Panc1 (cell line): ENCODE data around the gene NEK1. TPM values are rescaled to one million over a fixed set of nuclear protein-coding genes. Genes with fewer than 3 reads are reported as not detected.

ENCODE experiments used
- ATAC-seq: fragments of 200-7000 bp; cut with Tn5 transposase; 2 replicates; pipeline ENCODE4 v1.9.1; 2020; ENCODE audit warnings: mild to moderate bottlenecking, moderate library complexity
- BruUV-seq: library from RNA; stranded (reverse); fragments of 400-500 nt; replicated peaks from 2 replicates; lab custom pipeline; 2021; lab: Mats Ljungman, UMichigan
- CTCF ChIA-PET: fragments of 300-600 bp; sonication (Branson Sonifier 250); formaldehyde crosslinking; loops from one replicate; lab custom pipeline; 2022; ENCODE audit warnings: antibody characterized with exemption; lab: Charles Lee
- POLR2A ChIA-PET: fragments of 300-600 bp; sonication (Branson Sonifier 250); formaldehyde crosslinking; loops from one replicate; lab custom pipeline; 2022; ENCODE audit warnings: antibody characterized with exemption; lab: Charles Lee
- DNase-seq: peaks from one replicate; pipeline ENCODE4 v3.0.0-alpha.2; 2010; ENCODE audit warnings: low read depth, low spot score
- H3K27ac ChIP-seq: 2 replicates; pipeline ENCODE4 v1.5.1; 2011; ENCODE audit warnings: mild to moderate bottlenecking, low read length, inconsistent platforms
- H3K27me3 ChIP-seq: fragments of 200-500 bp; sonication (Bioruptor generic); 2 replicates; pipeline ENCODE4 v1.6.0; 2014; ENCODE audit warnings: low read length, inconsistent platforms; ENCODE audit not compliant: control insufficient read depth, insufficient read depth
- H3K36me3 ChIP-seq: fragments of 200-500 bp; sonication (Bioruptor generic); 2 replicates; pipeline ENCODE4 v1.5.1; 2014; ENCODE audit warnings: inconsistent platforms, mild to moderate bottlenecking, low read length, moderate library complexity; ENCODE audit not compliant: control insufficient read depth, insufficient read depth
- H3K4me1 ChIP-seq: 2 replicates; pipeline ENCODE4 v1.5.1; 2011; ENCODE audit warnings: inconsistent platforms, mild to moderate bottlenecking, low read length, moderate library complexity; ENCODE audit not compliant: control insufficient read depth, insufficient read depth
- H3K4me3 ChIP-seq, 2 experiments: 2 replicates each; pipeline ENCODE4 v1.5.1; 2011 to 2012; ENCODE audit warnings: low read depth in 2 of 2, low read length in 2 of 2, mild to moderate bottlenecking in 2 of 2, inconsistent platforms in 1 of 2, moderate library complexity in 1 of 2
- H3K9me3 ChIP-seq: fragments of 200-500 bp; sonication (Bioruptor generic); 2 replicates; pipeline ENCODE4 v1.5.1; 2014; ENCODE audit warnings: low read depth, mild to moderate bottlenecking, inconsistent platforms, low read length, moderate library complexity; ENCODE audit not compliant: control insufficient read depth, insufficient read depth
- CTCF ChIP-seq: fragments of 450-650 bp; IDR thresholded peaks from 2 replicates; pipeline ENCODE4 v1.5.1; 2017; ENCODE audit warnings: mild to moderate bottlenecking
- POLR2AphosphoS5 ChIP-seq: IDR thresholded peaks from 2 replicates; pipeline ENCODE4 v1.6.1; 2012; ENCODE audit warnings: mild to moderate bottlenecking, low read depth, low read length, moderate library complexity
- SIN3A ChIP-seq: IDR thresholded peaks from 2 replicates; pipeline ENCODE4 v1.6.1; 2012; ENCODE audit warnings: low read depth, mild to moderate bottlenecking, low read length, moderate library complexity, borderline replicate concordance; ENCODE audit not compliant: insufficient read depth
- TCF7L2 ChIP-seq: IDR thresholded peaks from 2 replicates; pipeline ENCODE4 v1.6.1; 2011; ENCODE audit warnings: mild to moderate bottlenecking, low read depth, low read length, inconsistent platforms
- in situ Hi-C: cut with HindIII; loops from 2 replicates; pipeline ENCODE4 v1.10.0; 2016; ENCODE audit warnings: low sequenced_read_pairs, low pct_unique_long_range_greater_than_20kb
- intact Hi-C: fragments of 100-400 bp; cut with micrococcal nuclease; formaldehyde crosslinking; loops from one replicate; pipeline ENCODE4 v1.10.0; 2022; ENCODE audit not compliant: unreplicated experiment
- total RNA-seq: library from RNA; stranded (reverse); gene quantifications from one replicate; pipeline ENCODE4 v1.2.1, GENCODE V29; 2021; ENCODE audit not compliant: unreplicated experiment
- TF ChIP-seq, protein P1 (sequence below), 2 experiments: IDR thresholded peaks; 2 replicates each; pipeline ENCODE4 v1.6.1; 2011 to 2012; ENCODE audit warnings: low read depth in 2 of 2, control low read depth in 1 of 2, low read length in 1 of 2, mild to moderate bottlenecking in 1 of 2, moderate library complexity in 1 of 2; ENCODE audit not compliant: insufficient read depth in 1 of 2

Gene NEK1
- total RNA-seq, 1 experiment from 2014 or later = 9.2 TPM

GRCh38 chr4:169493164-169493524, 119.2 kb downstream of the NEK1 start:
- TF ChIP-seq TCF7L2 = no peak
- peak; percentile 49 for TF ChIP-seq CTCF
- ChIA-PET CTCF (interaction anchor here (0.6 to 0.7 kb wide), 2 partner anchors 449 to 574 kb away, joined by 3 to 4 read pairs; no protein-coding TSS in a partner anchor), POLR2A (no interaction called here)
- ATAC-seq = no peak
- H3K36me3 ChIP-seq = no peaks in the 10 kb centered on the region
- no peak overlapping the region for H3K27ac ChIP-seq
- no peaks in the 10 kb centered on the region for H3K27me3 ChIP-seq
- no peaks in the 10 kb centered on the region for H3K4me1 ChIP-seq
- intact Hi-C loops (no loop called here), in situ Hi-C loops (no loop called here)
- no TSS peak for BruUV-seq
- no peak for DNase-seq
- no peak overlapping the region for H3K4me3 ChIP-seq
- no peaks in the 10 kb centered on the region for H3K9me3 ChIP-seq

- in situ Hi-C loops (no loop called here), intact Hi-C loops (no loop called here)
- DNase-seq (no peak), ATAC-seq (peak; percentile 48; the same call in 1 of the 2 replicates)
- Histone ChIP-seq H3K4me1 (no peaks in the 10 kb centered on the region), H3K27me3 (no peaks in the 10 kb centered on the region), H3K4me3 (no peak overlapping the region), H3K9me3 (no peaks in the 10 kb centered on the region), H3K27ac (no peak overlapping the region), H3K36me3 (no peaks in the 10 kb centered on the region)
- CTCF ChIA-PET = interaction anchor here (0.6 kb wide), 1 partner anchor 448 kb away, joined by 4 read pairs; no protein-coding TSS in a partner anchor
- POLR2A ChIA-PET = no interaction called here
- BruUV-seq = no TSS peak
- TF ChIP-seq, protein P1, sequence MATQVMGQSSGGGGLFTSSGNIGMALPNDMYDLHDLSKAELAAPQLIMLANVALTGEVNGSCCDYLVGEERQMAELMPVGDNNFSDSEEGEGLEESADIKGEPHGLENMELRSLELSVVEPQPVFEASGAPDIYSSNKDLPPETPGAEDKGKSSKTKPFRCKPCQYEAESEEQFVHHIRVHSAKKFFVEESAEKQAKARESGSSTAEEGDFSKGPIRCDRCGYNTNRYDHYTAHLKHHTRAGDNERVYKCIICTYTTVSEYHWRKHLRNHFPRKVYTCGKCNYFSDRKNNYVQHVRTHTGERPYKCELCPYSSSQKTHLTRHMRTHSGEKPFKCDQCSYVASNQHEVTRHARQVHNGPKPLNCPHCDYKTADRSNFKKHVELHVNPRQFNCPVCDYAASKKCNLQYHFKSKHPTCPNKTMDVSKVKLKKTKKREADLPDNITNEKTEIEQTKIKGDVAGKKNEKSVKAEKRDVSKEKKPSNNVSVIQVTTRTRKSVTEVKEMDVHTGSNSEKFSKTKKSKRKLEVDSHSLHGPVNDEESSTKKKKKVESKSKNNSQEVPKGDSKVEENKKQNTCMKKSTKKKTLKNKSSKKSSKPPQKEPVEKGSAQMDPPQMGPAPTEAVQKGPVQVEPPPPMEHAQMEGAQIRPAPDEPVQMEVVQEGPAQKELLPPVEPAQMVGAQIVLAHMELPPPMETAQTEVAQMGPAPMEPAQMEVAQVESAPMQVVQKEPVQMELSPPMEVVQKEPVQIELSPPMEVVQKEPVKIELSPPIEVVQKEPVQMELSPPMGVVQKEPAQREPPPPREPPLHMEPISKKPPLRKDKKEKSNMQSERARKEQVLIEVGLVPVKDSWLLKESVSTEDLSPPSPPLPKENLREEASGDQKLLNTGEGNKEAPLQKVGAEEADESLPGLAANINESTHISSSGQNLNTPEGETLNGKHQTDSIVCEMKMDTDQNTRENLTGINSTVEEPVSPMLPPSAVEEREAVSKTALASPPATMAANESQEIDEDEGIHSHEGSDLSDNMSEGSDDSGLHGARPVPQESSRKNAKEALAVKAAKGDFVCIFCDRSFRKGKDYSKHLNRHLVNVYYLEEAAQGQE (IDR thresholded peaks at IDR 0.05; ENCODE audit: insufficient read depth in 1 of 2, low read depth in 2 of 2, low read length in 1 of 2) = no peak
- peak; percentile 80 for TF ChIP-seq CTCF
These were observed 119.8 kb downstream of the NEK1 start for GRCh38 chr4:169492436-169493163.

DNA sequence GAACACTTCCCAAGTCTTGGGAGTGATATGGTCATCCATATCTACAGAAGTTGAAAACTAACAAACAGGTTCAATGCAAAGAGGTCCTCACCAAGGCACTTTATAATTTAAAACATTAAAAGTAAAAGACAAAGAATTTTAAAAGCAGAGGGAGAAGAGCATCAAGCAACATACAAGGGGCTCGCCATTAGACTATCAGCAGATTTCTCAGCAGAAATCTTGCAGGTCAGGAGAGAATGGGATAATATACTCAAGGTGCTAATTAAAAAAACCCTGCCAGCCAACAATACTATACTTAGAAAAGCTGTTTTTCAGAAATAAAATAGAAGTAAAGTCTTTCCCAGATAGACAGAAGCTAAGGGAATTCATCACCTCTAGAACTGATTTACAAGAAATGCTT, 121.2 kb downstream of the NEK1 start:
- no TSS peak for BruUV-seq
- TF ChIP-seq, protein P1 (IDR thresholded peaks at IDR 0.05; ENCODE audit: insufficient read depth in 1 of 2, low read depth in 2 of 2, low read length in 1 of 2) = no peak
- TF ChIP-seq CTCF (no peak), SIN3A (no peak), POLR2AphosphoS5 (no peak), TCF7L2 (no peak)
- intact Hi-C loops (no loop called here), in situ Hi-C loops (no loop called here)
- Histone ChIP-seq H3K4me1 (no peaks in the 10 kb centered on the region), H3K9me3 (no peaks in the 10 kb centered on the region), H3K27me3 (no peaks in the 10 kb centered on the region), H3K36me3 (no peaks in the 10 kb centered on the region), H3K4me3 (no peak overlapping the region), H3K27ac (no peak overlapping the region)
- POLR2A ChIA-PET = no interaction called here
- DNase-seq (no peak), ATAC-seq (no peak)
- CTCF ChIA-PET = no interaction called here
